Endothelial cell (in vitro differentiated cells): ENCODE measurements around the gene ELP2. TPM values are rescaled to one million over a fixed set of nuclear protein-coding genes. Genes with fewer than 3 reads are reported as not detected.

Source experiments
- DNase-seq: peaks from one replicate; pipeline ENCODE4 v3.0.0; 2021; ENCODE audit warnings: low spot score
- H3K27ac Mint-ChIP-seq: one replicate; pipeline ENCODE4 v1.8.0; 2021; ENCODE audit warnings: mixed read lengths, inconsistent platforms; ENCODE audit not compliant: unreplicated experiment
- H3K27me3 Mint-ChIP-seq: one replicate; pipeline ENCODE4 v1.8.0; 2021; ENCODE audit warnings: mild to moderate bottlenecking, moderate library complexity, mixed read lengths, inconsistent platforms; ENCODE audit not compliant: unreplicated experiment
- H3K36me3 Mint-ChIP-seq: one replicate; pipeline ENCODE4 v1.8.0; 2021; ENCODE audit warnings: mild to moderate bottlenecking, low read depth, mixed read lengths, inconsistent platforms; ENCODE audit not compliant: unreplicated experiment
- H3K4me1 Mint-ChIP-seq: one replicate; pipeline ENCODE4 v1.8.0; 2021; ENCODE audit warnings: mild to moderate bottlenecking, mixed read lengths, inconsistent platforms; ENCODE audit not compliant: unreplicated experiment
- H3K4me3 Mint-ChIP-seq: one replicate; pipeline ENCODE4 v1.8.0; 2021; ENCODE audit warnings: mild to moderate bottlenecking, mixed read lengths, inconsistent platforms; ENCODE audit not compliant: unreplicated experiment
- H3K9me3 Mint-ChIP-seq: one replicate; pipeline ENCODE4 v1.8.0; 2021; ENCODE audit warnings: mixed read lengths, inconsistent platforms; ENCODE audit not compliant: unreplicated experiment
- CTCF ChIP-seq: fragments of 200-600 bp; sonication (generic); IDR thresholded peaks from one replicate; pipeline ENCODE4 v1.5.0; 2021; ENCODE audit warnings: antibody characterized with exemption; ENCODE audit not compliant: unreplicated experiment
- total RNA-seq: library from RNA; stranded (reverse); fragmentation: NEBNext Ultra II Directional; extraction: Animal tissue kit (Norgen Biotek cat#: 25700); gene quantifications from one replicate; pipeline ENCODE4 v1.2.1, GENCODE V29; 2021; ENCODE audit not compliant: unreplicated experiment

Gene ELP2
- total RNA-seq, 1 donor from 2014 or later, result 90.5 TPM

- no peak for DNase-seq
- H3K4me3 Mint-ChIP-seq, result no peak overlapping the region
- no peaks in the 10 kb centered on the region for H3K4me1 Mint-ChIP-seq
- H3K27ac Mint-ChIP-seq, result no peak overlapping the region
- H3K27me3 Mint-ChIP-seq, result no peaks in the 10 kb centered on the region
- no peak for TF ChIP-seq CTCF
- H3K36me3 Mint-ChIP-seq, result no peaks in the 10 kb centered on the region
- H3K9me3 Mint-ChIP-seq, result no peaks in the 10 kb centered on the region
Observed at GRCh38 chr18:36215577-36215976, 85.9 kb downstream of the ELP2 start.

GRCh38 chr18:36217348-36217747, 87.6 kb downstream of the ELP2 start:
- DNase-seq, result no peak
- no peak overlapping the region for H3K4me3 Mint-ChIP-seq
- H3K27ac Mint-ChIP-seq, result no peak overlapping the region
- no peaks in the 10 kb centered on the region for H3K9me3 Mint-ChIP-seq
- H3K4me1 Mint-ChIP-seq, result no peaks in the 10 kb centered on the region
- no peaks in the 10 kb centered on the region for H3K27me3 Mint-ChIP-seq
- no peak for TF ChIP-seq CTCF
- no peaks in the 10 kb centered on the region for H3K36me3 Mint-ChIP-seq

GRCh38 chr18:36229188-36229587, 99.5 kb downstream of the ELP2 start:
- Mint-ChIP-seq H3K4me3 (no peak overlapping the region), H3K4me1 (no peaks in the 10 kb centered on the region), H3K27me3 (no peaks in the 10 kb centered on the region), H3K27ac (no peak overlapping the region), H3K36me3 (peaks cover 13% of the 10 kb centered on the region), H3K9me3 (peaks cover 7% of the 10 kb centered on the region)
- no peak for TF ChIP-seq CTCF
- DNase-seq, result no peak

Other genes with a start within 250 kb of the ELP2 start
- gene RPRD1A, start 62.3 kb upstream of the ELP2 start, total RNA-seq, result 58.4 TPM
- 28.2 TPM for gene SLC39A6, start 559 bp upstream of the ELP2 start, total RNA-seq
- 0.56 TPM for gene MOCOS, start 57.6 kb downstream of the ELP2 start, total RNA-seq
- 0.67 TPM for gene FHOD3, start 167.8 kb downstream of the ELP2 start, total RNA-seq